Tracheal epithelial cell (primary cell): ENCODE results near the gene DBF4. TPM values are rescaled to one million over a fixed set of nuclear protein-coding genes. Genes with fewer than 3 reads are reported as not detected.

Source experiments
- total RNA-seq: library from RNA; depleted of rRNA; stranded (reverse); fragments of >200 nt; gene quantifications from 2 replicates; pipeline ENCODE4 v1.2.1, GENCODE V29; 2014

Gene DBF4
- total RNA-seq: 9.6 and 16.0 TPM in 2 replicates

DNA sequence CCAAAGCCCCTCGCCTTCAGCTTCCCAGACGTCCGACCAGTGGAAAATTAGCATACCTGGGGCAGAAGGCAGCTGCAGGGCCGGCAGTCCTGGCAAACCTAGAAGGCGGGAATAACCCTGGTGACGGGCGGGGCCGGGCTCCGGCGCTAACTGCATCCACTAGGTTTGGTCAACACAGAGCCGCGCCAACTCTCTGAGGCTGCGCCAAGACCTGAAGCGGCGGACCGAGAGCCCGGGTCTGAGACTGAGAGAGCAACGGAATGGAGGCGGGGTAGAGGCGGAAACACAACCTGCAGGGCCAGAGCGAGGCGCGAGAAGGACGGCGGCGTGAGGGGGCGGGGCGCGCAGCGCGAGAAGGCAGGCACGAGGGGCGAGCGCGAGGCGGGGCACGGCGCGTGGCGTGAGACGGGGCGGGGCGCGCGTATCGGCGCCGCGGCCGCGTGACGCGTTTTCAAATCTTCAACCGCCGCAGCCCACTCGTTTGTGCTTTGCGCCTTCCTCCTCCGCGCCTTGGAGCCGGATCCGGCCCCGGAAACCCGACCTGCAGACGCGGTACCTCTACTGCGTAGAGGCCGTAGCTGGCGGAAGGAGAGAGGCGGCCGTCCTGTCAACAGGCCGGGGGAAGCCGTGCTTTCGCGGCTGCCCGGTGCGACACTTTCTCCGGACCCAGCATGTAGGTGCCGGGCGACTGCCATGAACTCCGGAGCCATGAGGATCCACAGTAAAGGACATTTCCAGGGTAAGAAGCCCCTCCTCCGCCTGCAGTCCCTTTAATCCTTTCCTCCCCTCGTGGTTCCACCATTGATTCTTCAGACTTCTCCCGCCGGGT, at the start of gene DBF4, which contains the start of gene SLC25A40:
DBF4 (plus strand) TSS at position 454 of the 829 bp plus-strand sequence; CDS start at position 694, 240 bp downstream.
SLC25A40 (minus strand) TSS at position 321 of the 829 bp plus-strand sequence. CDS start 17,633 bp downstream, outside the sequence.

DNA sequence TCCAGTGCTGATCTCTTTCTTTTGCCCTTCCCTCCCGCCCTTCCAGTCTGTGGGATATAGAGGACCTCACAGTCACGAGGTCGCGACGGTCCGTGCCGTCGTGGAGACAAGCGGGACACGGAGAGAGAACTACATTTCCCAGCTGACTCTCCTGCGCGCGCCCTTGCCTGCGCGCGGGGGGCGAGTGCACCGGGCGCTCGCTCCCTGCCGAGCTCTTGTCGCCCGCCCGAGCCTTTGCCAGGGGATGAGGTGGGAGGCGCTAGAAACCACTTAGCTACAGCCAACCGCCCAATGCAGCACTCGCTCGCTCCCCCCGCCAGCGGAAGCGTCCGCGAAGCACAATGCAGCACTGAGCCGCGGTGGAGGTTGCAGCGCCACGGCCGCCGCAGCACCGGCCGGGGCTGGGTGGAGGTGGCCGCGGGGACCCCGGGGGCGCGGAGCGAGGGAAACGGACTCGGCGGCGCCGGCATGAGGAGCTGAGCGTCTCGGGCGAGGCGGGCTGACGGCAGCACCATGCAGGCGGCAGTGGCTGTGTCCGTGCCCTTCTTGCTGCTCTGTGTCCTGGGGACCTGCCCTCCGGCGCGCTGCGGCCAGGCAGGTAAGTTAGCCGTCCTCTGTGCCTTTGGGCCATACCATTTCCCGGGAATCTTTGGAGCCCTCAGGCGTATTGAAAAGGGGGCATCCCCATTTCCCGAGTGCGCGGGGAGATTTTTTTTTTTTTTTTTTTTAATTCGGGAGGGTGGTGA, 57.8 kb downstream of the DBF4 start, which contains the start of gene ADAM22:
ADAM22 (plus strand) TSS at position 299 of the 746 bp plus-strand sequence; CDS start at position 514, 215 bp downstream.

Other genes starting within 250 kb of the DBF4 start
- gene RUNDC3B, start 248.1 kb upstream of the DBF4 start, total RNA-seq: 0.24 TPM in 1 of 2 replicates, not detected in the other
- 2.9 and 3.8 TPM in 2 replicates for gene SLC25A40, start 133 bp upstream of the DBF4 start, total RNA-seq
- gene ADAM22, start 57.8 kb downstream of the DBF4 start, total RNA-seq: under 0.01 TPM in 1 of 2 replicates, not detected in the other